Erythroblast (primary cell): Measurements from ENCODE around the gene SIPA1L3.

Source experiments
- GATA1 ChIP-seq: IDR thresholded peaks from 2 replicates; pipeline ENCODE4 v1.6.1; 2011; ENCODE audit warnings: low read depth, mild to moderate bottlenecking, control low read depth, low read length, moderate library complexity
- POLR2A ChIP-seq: IDR thresholded peaks from 2 replicates; pipeline ENCODE4 v1.6.1; 2011; ENCODE audit warnings: mild to moderate bottlenecking, low read length

- no peak for TF ChIP-seq POLR2A
- TF ChIP-seq GATA1 = no peak
Measured at GRCh38 chr19:38247126-38247525, 340.1 kb downstream of the SIPA1L3 start.
